ENCODE data around the gene GPR25.

DNA sequence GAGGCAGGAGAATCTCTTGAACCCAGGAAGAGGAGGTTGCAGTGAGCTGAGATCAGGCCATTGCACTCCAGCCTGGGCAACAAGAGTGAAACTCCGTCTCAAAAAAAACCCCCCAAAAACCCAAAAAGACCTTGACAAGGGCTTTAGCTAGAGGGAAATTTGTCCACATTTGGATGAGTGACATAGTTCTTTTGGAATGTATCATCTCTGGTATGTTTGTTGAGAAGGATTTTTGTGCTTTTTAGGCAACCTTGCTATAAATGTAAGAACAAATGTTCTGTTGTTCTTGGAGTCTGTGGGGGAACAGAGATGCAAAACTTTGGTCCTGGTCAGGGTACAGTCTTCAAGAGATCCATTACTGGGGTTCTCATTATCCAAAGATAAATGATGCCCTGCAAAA, 50.8 kb downstream of the GPR25 start:
- TF ChIP-seq EP300 (IDR thresholded peaks at IDR 0.05; ENCODE audit: low read depth) (no peak), POLR2A (IDR thresholded peaks at IDR 0.05) (no peak), POLR2AphosphoS5 (IDR thresholded peaks at IDR 0.05) (no peak)
- TF ChIP-seq, protein P1, sequence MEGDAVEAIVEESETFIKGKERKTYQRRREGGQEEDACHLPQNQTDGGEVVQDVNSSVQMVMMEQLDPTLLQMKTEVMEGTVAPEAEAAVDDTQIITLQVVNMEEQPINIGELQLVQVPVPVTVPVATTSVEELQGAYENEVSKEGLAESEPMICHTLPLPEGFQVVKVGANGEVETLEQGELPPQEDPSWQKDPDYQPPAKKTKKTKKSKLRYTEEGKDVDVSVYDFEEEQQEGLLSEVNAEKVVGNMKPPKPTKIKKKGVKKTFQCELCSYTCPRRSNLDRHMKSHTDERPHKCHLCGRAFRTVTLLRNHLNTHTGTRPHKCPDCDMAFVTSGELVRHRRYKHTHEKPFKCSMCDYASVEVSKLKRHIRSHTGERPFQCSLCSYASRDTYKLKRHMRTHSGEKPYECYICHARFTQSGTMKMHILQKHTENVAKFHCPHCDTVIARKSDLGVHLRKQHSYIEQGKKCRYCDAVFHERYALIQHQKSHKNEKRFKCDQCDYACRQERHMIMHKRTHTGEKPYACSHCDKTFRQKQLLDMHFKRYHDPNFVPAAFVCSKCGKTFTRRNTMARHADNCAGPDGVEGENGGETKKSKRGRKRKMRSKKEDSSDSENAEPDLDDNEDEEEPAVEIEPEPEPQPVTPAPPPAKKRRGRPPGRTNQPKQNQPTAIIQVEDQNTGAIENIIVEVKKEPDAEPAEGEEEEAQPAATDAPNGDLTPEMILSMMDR (IDR thresholded peaks at IDR 0.05) = no peak
